GM06990 (cell line): ENCODE measurements around the gene CELSR1.
A peak's percentile ranks its signal among the peaks of the same experiment; 100 is the strongest.

Source experiments
- DNase-seq: peaks from one replicate; pipeline ENCODE4 v3.0.0-alpha.2; 2011; ENCODE audit not compliant: insufficient read length; ENCODE audit errors: extremely low read depth
- H3K27me3 ChIP-seq: replicated peaks from 2 replicates; pipeline ENCODE4 v1.6.0; 2011; ENCODE audit warnings: low read length; ENCODE audit not compliant: control insufficient read depth, insufficient read depth
- H3K36me3 ChIP-seq: 2 replicates; pipeline ENCODE4 v1.5.1; 2011; ENCODE audit warnings: low read length; ENCODE audit not compliant: control insufficient read depth, insufficient read depth
- H3K4me3 ChIP-seq: replicated peaks from 2 replicates; pipeline ENCODE4 v1.5.1; 2011; ENCODE audit warnings: low read depth, mild to moderate bottlenecking, control low read depth, low read length
- TF ChIP-seq, protein P1 (sequence below): IDR thresholded peaks from 2 replicates; pipeline ENCODE4 v1.5.1; 2011; ENCODE audit warnings: low read length, control low read depth, mild to moderate bottlenecking, inconsistent platforms; ENCODE audit not compliant: insufficient read depth, poor library complexity, severe bottlenecking

CELSR1 gene

DNA sequence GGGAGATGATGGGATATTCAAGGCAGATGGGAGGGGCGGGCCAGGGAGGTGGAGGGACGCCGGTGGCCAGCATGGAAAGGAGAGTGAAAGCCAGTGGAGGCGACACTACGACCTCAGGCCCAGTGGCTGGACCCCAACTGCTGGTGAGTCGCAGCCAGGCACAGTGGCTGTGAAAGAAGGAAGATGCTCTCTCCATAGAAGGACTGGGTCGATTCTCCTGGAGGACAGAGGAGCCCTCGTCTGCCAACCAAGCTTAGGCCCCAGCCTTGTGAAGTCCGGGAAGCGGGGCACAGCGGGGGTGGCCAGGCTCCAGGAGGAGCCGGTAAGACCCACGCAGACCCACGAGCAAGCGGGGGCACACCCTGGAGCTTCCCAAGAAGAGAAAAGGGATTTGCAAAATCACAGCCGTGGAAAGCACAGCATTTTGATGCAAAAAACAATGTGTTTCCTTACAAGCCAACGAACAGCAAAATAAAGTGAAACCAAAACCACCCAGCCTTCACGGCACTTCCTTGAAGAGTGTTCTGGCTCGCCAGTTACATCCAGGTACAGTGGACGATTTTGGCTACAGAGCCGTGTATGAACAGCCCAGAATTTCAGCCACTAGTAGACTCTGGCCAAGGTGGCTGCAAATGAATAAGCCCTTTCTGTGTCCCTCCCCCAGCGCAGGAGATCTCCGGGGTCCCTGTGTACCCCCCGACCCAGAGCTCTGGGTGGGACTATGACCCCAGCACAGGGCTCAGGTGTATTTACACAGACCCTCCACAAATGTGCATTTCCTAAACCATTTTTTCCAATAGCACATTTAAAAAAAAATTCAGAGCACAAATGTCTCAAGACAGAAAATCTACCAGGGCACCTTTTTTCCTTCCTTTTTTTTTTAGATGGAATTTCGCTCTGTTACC, 105.0 kb downstream of the CELSR1 start:
- no peaks in the 10 kb centered on the region for H3K36me3 ChIP-seq
- peak; percentile 35 for DNase-seq
- H3K4me3 ChIP-seq: peak overlapping the region; percentile 50
- TF ChIP-seq, protein P1, sequence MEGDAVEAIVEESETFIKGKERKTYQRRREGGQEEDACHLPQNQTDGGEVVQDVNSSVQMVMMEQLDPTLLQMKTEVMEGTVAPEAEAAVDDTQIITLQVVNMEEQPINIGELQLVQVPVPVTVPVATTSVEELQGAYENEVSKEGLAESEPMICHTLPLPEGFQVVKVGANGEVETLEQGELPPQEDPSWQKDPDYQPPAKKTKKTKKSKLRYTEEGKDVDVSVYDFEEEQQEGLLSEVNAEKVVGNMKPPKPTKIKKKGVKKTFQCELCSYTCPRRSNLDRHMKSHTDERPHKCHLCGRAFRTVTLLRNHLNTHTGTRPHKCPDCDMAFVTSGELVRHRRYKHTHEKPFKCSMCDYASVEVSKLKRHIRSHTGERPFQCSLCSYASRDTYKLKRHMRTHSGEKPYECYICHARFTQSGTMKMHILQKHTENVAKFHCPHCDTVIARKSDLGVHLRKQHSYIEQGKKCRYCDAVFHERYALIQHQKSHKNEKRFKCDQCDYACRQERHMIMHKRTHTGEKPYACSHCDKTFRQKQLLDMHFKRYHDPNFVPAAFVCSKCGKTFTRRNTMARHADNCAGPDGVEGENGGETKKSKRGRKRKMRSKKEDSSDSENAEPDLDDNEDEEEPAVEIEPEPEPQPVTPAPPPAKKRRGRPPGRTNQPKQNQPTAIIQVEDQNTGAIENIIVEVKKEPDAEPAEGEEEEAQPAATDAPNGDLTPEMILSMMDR: no peak
- H3K27me3 ChIP-seq: no peaks in the 10 kb centered on the region; the same call in 1 of the 2 replicates

DNA sequence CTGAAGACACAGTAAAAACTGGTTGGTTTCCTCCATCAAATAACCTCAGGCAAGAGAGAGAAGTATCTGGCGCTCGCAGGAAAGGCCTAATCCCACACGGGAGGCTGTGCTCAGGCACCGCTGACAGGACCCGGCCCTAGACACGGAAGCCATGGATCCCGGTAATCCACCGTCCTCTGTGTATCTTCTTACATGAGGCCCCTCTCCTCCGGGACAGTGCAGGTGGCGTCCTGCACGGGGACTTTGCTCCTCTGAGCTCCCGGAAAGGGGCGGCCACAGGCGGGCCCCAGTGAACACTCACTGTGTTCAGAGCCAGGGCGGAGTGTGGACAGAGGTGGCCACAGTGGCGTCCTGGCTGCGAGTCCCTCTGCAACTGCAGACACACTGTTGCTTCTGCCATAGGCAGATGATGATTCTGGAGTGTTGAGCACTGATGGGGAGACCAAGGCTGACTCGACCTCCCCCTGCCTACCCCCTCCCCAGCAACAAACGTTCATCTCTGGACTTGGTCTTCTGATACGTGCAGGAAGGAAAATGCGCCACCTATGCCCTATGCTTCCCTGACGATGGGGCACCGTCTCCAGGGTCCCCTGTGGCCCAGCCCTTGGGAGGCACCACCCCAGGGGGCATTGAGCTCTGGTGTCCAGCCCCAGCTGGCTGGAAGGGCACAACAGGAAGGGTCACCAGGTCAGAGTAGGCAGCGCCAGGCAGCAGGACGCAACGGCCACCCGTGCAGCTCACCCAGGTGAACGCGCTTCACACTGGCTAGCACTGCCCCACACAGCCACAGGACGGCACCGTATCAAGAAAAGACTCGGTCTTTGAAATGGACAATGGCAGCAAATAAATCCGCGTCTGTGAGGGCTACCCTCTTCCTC, 106.2 kb downstream of the CELSR1 start:
- Histone ChIP-seq H3K4me3 (no peak overlapping the region), H3K27me3 (no peaks in the 10 kb centered on the region; the same call in 1 of the 2 replicates), H3K36me3 (no peaks in the 10 kb centered on the region)
- TF ChIP-seq, protein P1: no peak
- no peak for DNase-seq

DNA sequence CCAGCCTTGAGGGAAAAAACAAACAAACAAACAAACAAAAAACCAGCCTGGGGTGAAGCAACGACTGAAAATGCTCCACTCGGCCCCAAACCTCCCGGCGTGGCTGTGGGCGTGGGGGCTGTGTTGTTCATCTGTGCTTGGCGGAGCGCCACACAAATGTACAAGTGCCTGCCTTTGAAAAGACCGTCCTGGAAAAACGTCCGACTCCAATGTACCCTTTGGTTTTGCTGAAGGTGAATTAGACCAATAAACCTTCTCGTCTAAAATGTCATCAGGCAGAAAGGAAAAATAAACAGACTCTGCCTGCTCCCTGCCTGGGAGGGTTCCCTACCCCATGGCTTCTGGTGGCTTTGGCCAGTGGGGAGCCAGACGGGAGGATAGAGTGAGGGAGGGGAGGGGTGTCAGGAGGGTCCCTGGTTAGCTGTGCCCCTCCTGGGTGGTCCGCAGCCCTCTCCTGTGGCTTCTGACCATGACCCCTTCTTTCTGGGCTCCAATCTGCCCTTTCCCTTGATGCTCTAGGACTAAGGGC, 108.0 kb downstream of the CELSR1 start:
- Histone ChIP-seq H3K27me3 (no peaks in the 10 kb centered on the region; the same call in 1 of the 2 replicates), H3K36me3 (no peaks in the 10 kb centered on the region)

DNA sequence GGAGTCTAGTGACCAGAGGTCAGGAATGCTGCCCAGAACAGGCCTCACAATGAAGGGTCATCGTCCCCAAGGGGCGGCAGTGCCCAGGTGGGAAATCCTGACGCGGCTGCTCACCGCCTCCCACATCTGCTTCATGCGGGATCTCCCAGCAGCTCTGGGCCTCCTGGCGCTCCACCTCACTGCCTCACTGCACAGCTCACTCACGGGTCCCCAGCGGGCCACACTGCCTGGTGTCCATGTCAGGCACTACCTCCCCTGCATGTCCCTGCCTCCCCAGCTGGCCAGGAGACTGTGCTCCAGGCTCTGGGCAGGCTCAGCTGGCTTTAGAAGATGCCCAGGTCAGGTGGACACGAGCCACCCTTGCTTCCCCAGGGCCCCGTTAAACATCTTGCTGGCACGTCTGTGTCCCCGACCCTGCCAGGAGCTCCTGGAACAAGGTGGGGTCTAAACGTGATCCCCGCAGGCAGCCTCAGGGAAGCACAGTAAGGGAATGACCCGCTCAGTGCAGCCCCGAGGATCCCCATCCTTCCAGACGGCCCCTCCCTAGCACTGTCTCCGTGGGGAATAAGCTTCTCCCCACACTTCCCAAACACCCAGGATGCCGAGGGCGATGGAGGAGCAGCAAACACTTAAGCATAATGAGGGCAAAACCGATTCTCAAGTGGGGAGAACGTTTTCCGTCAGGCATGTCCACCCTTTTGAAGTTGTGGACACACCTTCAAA, 108.7 kb downstream of the CELSR1 start:
- TF ChIP-seq, protein P1: no peak
- Histone ChIP-seq H3K36me3 (no peaks in the 10 kb centered on the region), H3K27me3 (no peaks in the 10 kb centered on the region; the same call in 1 of the 2 replicates), H3K4me3 (no peak overlapping the region)
- DNase-seq: no peak

More for the DNA sequence above, 108.0 kb downstream of the CELSR1 start:
- TF ChIP-seq, protein P1: no peak
- no peak for DNase-seq
- no peak overlapping the region for H3K4me3 ChIP-seq

DNA sequence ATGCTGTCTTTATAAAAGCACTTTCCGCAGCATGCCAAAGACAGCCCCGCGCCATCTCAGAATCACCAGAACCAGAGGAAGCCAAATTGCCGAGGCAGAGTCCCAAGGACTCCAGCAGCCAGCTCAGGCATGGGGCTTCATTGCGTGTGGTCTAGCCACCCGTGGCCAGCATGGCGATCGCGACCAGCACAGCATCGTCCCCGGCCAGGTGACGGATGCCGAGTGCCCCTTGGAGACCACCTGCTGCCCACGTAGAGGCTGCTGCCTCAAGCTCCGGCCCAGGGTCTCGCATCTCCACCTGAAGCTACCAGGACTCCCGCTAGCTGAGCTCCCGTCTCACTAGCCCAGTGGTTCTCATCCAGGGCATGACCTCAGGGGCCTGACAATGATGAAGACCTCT, 109.2 kb downstream of the CELSR1 start:
- H3K27me3 ChIP-seq: no peaks in the 10 kb centered on the region; the same call in 1 of the 2 replicates
- TF ChIP-seq, protein P1: no peak
- H3K36me3 ChIP-seq: no peaks in the 10 kb centered on the region
- DNase-seq: no peak
- no peak overlapping the region for H3K4me3 ChIP-seq
